ENCODE measurements around the gene CMIP. TPM values are rescaled to one million over a fixed set of nuclear protein-coding genes. Genes with fewer than 3 reads are reported as not detected.

CMIP gene
- total and polyA plus RNA-seq, 3 experiments from 2014 or later: 1.0 to 24.4 (median 23.6) TPM

DNA sequence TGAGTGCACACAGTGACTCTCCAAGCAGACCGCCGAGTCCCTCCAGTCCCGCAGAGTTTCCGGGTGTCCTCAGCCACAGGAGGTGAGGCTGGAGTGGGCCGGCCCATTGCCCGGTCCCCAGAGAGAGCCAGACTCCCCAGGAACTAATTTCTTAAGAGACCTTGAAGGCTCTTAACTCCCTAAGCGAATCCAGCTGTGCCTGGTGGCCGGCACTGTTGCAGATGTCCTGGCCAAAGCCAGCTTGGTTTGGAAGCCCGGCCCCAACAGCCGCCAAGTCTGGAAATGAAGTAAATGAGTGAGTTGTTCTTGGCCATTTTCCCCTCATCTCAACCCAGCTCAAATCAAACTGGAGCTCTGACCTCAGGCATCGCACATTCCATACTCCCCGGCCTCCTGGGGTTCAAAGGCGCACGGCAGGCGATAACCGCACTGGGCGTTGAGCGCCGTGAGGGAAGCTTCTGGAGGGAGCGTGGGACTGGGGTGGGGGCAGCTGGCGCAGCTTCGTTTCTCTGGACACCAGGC is 42.0 kb downstream of the CMIP start:
- CTCF ChIA-PET: no interaction called here

DNA sequence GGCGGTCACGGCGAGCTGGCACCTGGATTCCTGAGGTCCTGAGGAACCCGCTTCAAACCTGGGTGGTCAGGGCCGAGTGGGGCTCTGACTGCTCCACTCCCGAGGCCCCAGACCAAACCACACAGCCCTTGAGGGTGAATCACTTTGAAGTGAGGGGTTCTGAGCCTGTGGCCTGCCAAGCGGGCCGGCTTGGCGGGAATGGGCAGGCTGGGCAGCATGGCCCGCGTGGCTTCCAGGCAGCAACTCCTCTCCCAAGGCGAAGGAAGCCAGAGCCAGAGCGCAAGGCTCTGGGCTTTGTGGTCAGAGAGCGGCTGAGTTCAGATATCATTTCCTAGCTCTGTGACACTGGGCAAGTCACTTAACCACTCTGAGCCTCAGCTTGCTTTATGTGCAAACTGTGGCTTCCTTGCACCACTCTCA is 42.7 kb downstream of the CMIP start:
- ChIA-PET POLR2A (no interaction called here), CTCF (no interaction called here)
- peak overlapping the region in 1 of 7 donors; percentile 44 for H3K4me3 Mint-ChIP-seq
- H3K4me1 Mint-ChIP-seq: peaks cover 45 to 88% (median 62%) of the 10 kb centered on the region in 3 donors
- no peaks in the 10 kb centered on the region for H3K9me3 ChIP-seq (ENCODE audit: low read length)
- H3K4me3 ChIP-seq (ENCODE audit: low read length): no peak overlapping the region
- no peak overlapping the region for H3K27ac ChIP-seq (ENCODE audit: low read depth, low read length)
- no peaks in the 10 kb centered on the region for H3K9me3 Mint-ChIP-seq
- H3K36me3 Mint-ChIP-seq: peaks cover 0 to 15% (median 4%) of the 10 kb centered on the region in 3 donors
- no peak for DNase-seq
- H3K36me3 ChIP-seq (ENCODE audit: insufficient read depth, low read length): no peaks in the 10 kb centered on the region
- H3K4me1 ChIP-seq (ENCODE audit: insufficient read depth, low read length): peaks cover 21% of the 10 kb centered on the region
- peak overlapping the region in 2 of 8 donors; percentile 51 to 89 for H3K27ac Mint-ChIP-seq
- no peaks in the 10 kb centered on the region for H3K27me3 ChIP-seq (ENCODE audit: insufficient read depth, low read length, poor library complexity, severe bottlenecking)
- no peaks in the 10 kb centered on the region for H3K27me3 Mint-ChIP-seq

More for the DNA sequence above, 42.0 kb downstream of the CMIP start:
- H3K27me3 Mint-ChIP-seq: no peaks in the 10 kb centered on the region
- no peaks in the 10 kb centered on the region for H3K9me3 Mint-ChIP-seq
- H3K27ac ChIP-seq (ENCODE audit: low read depth, low read length): no peak overlapping the region
- peaks cover 46 to 87% (median 62%) of the 10 kb centered on the region in 3 donors for H3K4me1 Mint-ChIP-seq
- H3K36me3 Mint-ChIP-seq: peaks cover 0 to 12% (median 4%) of the 10 kb centered on the region in 3 donors
- H3K4me3 ChIP-seq (ENCODE audit: low read length): no peak overlapping the region
- no peaks in the 10 kb centered on the region for H3K36me3 ChIP-seq (ENCODE audit: insufficient read depth, low read length)
- POLR2A ChIA-PET: no interaction called here
- DNase-seq: no peak
- no peaks in the 10 kb centered on the region for H3K27me3 ChIP-seq (ENCODE audit: insufficient read depth, low read length, poor library complexity, severe bottlenecking)
- peak overlapping the region in 1 of 7 donors; percentile 56 for H3K4me3 Mint-ChIP-seq
- no peaks in the 10 kb centered on the region for H3K9me3 ChIP-seq (ENCODE audit: low read length)
- H3K27ac Mint-ChIP-seq: no peak overlapping the region
- H3K4me1 ChIP-seq (ENCODE audit: insufficient read depth, low read length): peaks cover 26% of the 10 kb centered on the region

DNA sequence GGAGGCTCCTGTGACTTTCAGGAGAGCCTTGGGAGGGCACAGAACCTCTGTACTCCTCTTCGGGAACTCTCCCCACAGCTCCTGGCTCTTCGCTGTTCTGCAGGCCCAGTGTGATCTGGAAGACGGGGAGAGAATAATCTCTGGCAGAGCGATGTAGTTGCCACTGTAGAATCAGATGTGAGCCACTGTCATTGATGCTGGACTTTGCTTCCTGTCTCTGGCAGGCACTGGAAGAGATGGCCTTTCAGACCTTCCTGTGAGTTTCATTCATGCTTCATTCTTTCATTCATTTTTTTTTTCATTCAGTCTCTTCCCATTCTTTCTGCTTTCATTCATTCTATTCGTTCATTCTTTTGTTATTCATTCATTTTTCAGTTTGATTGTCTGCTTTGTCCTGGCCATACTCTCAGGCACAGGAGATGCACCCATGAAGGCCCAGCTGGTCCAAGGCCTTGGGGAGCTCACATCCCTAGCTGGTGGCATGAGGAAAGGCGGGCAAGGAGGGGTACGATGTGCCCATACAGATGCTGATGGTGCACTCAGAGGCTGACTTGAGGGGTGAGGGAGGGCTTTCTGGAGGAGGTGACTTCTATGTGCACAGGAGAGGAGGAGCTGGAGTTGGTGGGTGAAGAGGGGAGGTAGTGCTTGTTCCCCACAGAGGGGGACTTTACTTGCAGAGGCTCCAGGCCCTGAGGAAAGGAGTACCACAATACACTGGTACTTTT is 44.2 kb downstream of the CMIP start:
- Mint-ChIP-seq H3K9me3 (no peaks in the 10 kb centered on the region), H3K4me3 (peak overlapping the region in 1 of 7 donors; percentile 85), H3K27ac (peak overlapping the region in 7 of 8 donors; percentile 1 to 89 (median 64)), H3K36me3 (peaks cover 0 to 14% (median 4%) of the 10 kb centered on the region in 3 donors), H3K4me1 (peaks cover 38 to 80% (median 54%) of the 10 kb centered on the region in 3 donors), H3K27me3 (no peaks in the 10 kb centered on the region)
- Histone ChIP-seq H3K27ac (ENCODE audit: low read depth, low read length) (no peak overlapping the region), H3K27me3 (ENCODE audit: insufficient read depth, low read length, poor library complexity, severe bottlenecking) (no peaks in the 10 kb centered on the region), H3K36me3 (ENCODE audit: insufficient read depth, low read length) (no peaks in the 10 kb centered on the region), H3K4me1 (ENCODE audit: insufficient read depth, low read length) (peaks cover 7% of the 10 kb centered on the region), H3K4me3 (ENCODE audit: low read length) (no peak overlapping the region), H3K9me3 (ENCODE audit: low read length) (no peaks in the 10 kb centered on the region)
- CTCF ChIA-PET: no interaction called here
- no peak for DNase-seq
- POLR2A ChIA-PET: interaction anchor here (0.7 kb wide), 1 partner anchor 19 kb away, joined by 3 read pairs; no protein-coding TSS in a partner anchor

DNA sequence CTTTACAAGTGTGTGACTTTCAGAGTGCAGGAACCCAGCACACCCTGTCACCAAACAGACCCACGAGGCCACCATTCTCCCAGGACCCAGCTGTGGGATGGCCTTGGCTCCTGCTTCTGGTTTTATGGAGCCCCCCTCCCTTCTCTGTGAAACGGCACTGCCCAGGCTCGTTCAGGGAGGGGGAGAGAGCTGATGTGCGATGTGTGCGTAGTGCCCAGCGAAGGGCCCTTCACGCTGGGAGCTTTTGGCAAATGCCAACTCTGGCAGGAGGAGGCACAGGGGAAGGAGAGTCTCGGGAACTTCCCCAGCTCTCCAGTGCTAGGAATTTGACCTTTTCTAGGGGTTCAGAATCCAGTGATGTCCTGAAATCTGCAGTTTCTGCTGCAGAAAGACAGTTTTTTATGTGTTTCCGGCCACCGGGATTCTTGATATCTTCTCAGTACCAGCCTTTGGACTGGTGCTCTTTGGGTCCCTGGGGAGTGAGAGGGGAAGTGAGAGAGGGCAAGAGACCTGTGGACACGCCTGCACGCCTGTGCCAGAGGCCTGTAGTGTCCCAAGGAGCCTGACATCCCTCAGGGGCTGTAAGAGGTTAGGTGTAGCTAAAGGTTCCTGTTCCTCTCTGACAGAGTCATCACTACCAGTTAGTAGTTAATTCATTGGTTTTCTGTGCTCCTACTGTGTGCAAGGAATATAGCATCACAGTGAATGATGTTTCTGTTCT is 45.1 kb downstream of the CMIP start:
- no peaks in the 10 kb centered on the region for H3K9me3 Mint-ChIP-seq
- peak overlapping the region in 4 of 8 donors; percentile 42 to 82 (median 46) for H3K27ac Mint-ChIP-seq
- no peak for DNase-seq
- H3K27ac ChIP-seq (ENCODE audit: low read depth, low read length): no peak overlapping the region
- H3K36me3 Mint-ChIP-seq: peaks cover 0 to 14% (median 4%) of the 10 kb centered on the region in 3 donors
- H3K27me3 Mint-ChIP-seq: no peaks in the 10 kb centered on the region
- peaks cover 12% of the 10 kb centered on the region for H3K4me1 ChIP-seq (ENCODE audit: insufficient read depth, low read length)
- no peak overlapping the region for H3K4me3 Mint-ChIP-seq
- peaks cover 38 to 76% (median 51%) of the 10 kb centered on the region in 3 donors for H3K4me1 Mint-ChIP-seq
- H3K4me3 ChIP-seq (ENCODE audit: low read length): no peak overlapping the region
- no peaks in the 10 kb centered on the region for H3K27me3 ChIP-seq (ENCODE audit: insufficient read depth, low read length, poor library complexity, severe bottlenecking)
- no peaks in the 10 kb centered on the region for H3K9me3 ChIP-seq (ENCODE audit: low read length)
- no peaks in the 10 kb centered on the region for H3K36me3 ChIP-seq (ENCODE audit: insufficient read depth, low read length)
- ChIA-PET POLR2A (no interaction called here), CTCF (interaction anchor here (0.6 kb wide), 1 partner anchor 19 kb away, joined by 3 read pairs; no protein-coding TSS in a partner anchor)

DNA sequence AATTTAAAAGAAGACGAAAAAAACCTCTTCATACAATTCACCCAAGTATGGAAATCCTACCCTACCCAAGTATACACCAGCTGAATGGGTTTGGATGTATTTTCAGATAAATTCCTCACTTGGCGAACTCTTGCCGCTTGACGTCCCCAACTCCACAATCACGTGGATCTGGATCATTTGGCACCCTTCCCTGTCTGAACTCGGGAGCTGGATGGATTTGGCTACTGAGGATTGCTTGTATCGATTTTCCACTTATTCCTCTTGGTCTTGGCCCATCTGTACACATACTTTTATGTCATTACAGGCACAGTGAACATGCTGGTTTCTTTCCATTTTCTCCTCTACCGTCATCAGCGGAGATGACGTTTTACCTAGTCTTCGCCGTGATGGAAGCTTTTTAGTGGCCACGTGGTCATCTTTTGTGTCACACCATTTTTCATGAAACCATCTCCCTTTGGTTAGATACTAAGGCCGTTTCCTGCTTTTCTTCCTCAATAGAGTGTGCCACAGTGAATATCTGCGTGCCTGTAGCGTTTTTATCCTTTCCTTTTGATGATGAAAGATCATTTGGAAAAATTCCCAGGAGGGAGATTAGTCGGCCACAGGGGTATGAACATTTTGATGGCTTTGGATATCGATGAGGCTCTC is 47.1 kb downstream of the CMIP start:
- ChIA-PET CTCF (no interaction called here), POLR2A (no interaction called here)
- Mint-ChIP-seq H3K27ac (peak overlapping the region in 5 of 8 donors; percentile 1 to 72 (median 30)), H3K9me3 (no peaks in the 10 kb centered on the region), H3K4me3 (no peak overlapping the region), H3K27me3 (no peaks in the 10 kb centered on the region), H3K36me3 (peaks cover 0 to 15% (median 4%) of the 10 kb centered on the region in 3 donors), H3K4me1 (peaks cover 31 to 70% (median 41%) of the 10 kb centered on the region in 3 donors)
- no peaks in the 10 kb centered on the region for H3K36me3 ChIP-seq (ENCODE audit: insufficient read depth, low read length)
- no peaks in the 10 kb centered on the region for H3K27me3 ChIP-seq (ENCODE audit: insufficient read depth, low read length, poor library complexity, severe bottlenecking)
- peaks cover 12% of the 10 kb centered on the region for H3K4me1 ChIP-seq (ENCODE audit: insufficient read depth, low read length)
- no peak for DNase-seq
- no peaks in the 10 kb centered on the region for H3K9me3 ChIP-seq (ENCODE audit: low read length)
- H3K27ac ChIP-seq (ENCODE audit: low read depth, low read length): no peak overlapping the region
- no peak overlapping the region for H3K4me3 ChIP-seq (ENCODE audit: low read length)

DNA sequence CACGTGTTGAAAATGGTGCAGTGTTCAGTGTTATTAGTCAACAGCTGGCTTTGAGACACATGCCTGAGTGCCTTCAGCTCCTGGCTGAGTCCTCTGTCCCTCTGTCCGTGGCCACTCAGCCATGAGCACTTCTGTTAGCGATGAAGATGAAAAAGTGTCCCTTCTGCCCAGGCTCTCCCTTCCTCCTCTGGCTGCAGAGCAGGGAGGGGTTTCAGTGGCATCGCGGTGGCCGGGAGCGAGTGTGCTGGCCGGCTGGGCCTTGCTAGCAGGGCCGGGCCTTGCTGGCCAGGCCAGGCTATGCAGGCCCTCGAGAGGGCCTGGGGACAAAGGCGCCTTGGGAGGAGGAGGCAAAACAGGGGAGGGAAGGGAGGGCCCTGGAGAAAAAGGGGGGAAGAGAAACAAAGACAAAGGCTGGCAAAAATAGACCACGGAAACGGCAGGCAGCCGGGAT is 47.7 kb downstream of the CMIP start:
- Mint-ChIP-seq H3K27ac (peak overlapping the region in 1 of 8 donors; percentile 77), H3K4me3 (no peak overlapping the region), H3K27me3 (no peaks in the 10 kb centered on the region), H3K9me3 (no peaks in the 10 kb centered on the region), H3K4me1 (peaks cover 28 to 69% (median 40%) of the 10 kb centered on the region in 3 donors), H3K36me3 (peaks cover 0 to 15% (median 4%) of the 10 kb centered on the region in 3 donors)
- Histone ChIP-seq H3K4me1 (ENCODE audit: insufficient read depth, low read length) (peaks cover 14% of the 10 kb centered on the region), H3K27me3 (ENCODE audit: insufficient read depth, low read length, poor library complexity, severe bottlenecking) (no peaks in the 10 kb centered on the region), H3K27ac (ENCODE audit: low read depth, low read length) (no peak overlapping the region), H3K36me3 (ENCODE audit: insufficient read depth, low read length) (no peaks in the 10 kb centered on the region), H3K4me3 (ENCODE audit: low read length) (no peak overlapping the region), H3K9me3 (ENCODE audit: low read length) (no peaks in the 10 kb centered on the region)
- POLR2A ChIA-PET: no interaction called here
- CTCF ChIA-PET: no interaction called here
- no peak for DNase-seq

DNA sequence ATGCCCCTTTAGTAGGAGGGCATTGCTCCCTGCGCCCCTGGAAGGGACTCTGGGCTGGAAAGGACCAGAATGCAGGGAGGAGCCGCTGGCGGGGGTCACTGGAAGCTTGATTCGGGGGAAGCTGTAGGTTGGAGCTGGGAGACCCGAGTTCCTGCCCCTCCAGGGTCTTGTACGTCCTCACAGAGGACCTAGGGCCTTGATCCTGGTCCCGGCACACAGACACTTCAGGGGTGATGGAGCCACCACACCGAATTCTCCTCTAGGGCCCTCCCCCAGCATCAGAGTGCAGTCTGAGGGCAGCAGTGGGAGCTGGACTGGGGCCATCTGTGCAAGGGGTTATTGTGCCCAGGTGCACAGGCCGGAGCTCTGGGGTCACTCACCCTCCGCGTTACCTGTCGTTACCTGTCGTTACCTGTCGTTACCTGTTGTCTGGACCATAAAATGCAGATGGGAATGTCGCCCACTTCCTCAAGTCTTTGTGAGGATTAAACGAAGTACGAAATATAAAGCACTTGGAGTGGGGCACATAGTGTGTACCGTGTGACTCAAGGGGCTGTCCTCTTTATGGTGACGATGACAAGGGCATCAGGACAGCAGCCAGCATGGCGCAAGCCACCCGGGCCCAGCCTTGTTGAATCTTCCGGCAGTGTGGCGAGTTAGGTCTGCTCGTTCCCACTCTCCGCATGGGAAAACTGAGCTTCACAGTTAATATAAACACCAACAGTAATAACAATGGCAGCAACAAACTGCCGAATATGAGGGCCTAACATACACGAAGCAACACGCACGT is 48.6 kb downstream of the CMIP start:
- no peak for DNase-seq
- no peak overlapping the region for H3K4me3 Mint-ChIP-seq
- H3K36me3 ChIP-seq (ENCODE audit: insufficient read depth, low read length): no peaks in the 10 kb centered on the region
- no peak overlapping the region for H3K27ac ChIP-seq (ENCODE audit: low read depth, low read length)
- CTCF ChIA-PET: interaction anchor here (1.1 kb wide), 1 partner anchor 44 kb away, joined by 3 read pairs; no protein-coding TSS in a partner anchor
- H3K27ac Mint-ChIP-seq: peak overlapping the region in 5 of 8 donors; percentile 3 to 76 (median 15)
- no peaks in the 10 kb centered on the region for H3K9me3 Mint-ChIP-seq
- H3K9me3 ChIP-seq (ENCODE audit: low read length): no peaks in the 10 kb centered on the region
- H3K27me3 Mint-ChIP-seq: no peaks in the 10 kb centered on the region
- H3K4me1 Mint-ChIP-seq: peaks cover 30 to 69% (median 39%) of the 10 kb centered on the region in 3 donors
- H3K4me3 ChIP-seq (ENCODE audit: low read length): no peak overlapping the region
- POLR2A ChIA-PET: no interaction called here
- H3K36me3 Mint-ChIP-seq: peaks cover 0 to 15% (median 4%) of the 10 kb centered on the region in 3 donors
- H3K4me1 ChIP-seq (ENCODE audit: insufficient read depth, low read length): peaks cover 16% of the 10 kb centered on the region
- H3K27me3 ChIP-seq (ENCODE audit: insufficient read depth, low read length, poor library complexity, severe bottlenecking): no peaks in the 10 kb centered on the region

Data from CD8-positive, alpha-beta memory T cell (primary cell).